GM18867 (cell line): ENCODE results near the gene SYPL2.
"Not testable (repeated sequence)": the region's sequence is repeated elsewhere in the genome, so short reads cannot be mapped to it uniquely, and the experiment has no call there.

ENCODE experiments used
- ATAC-seq: cut with Tn5 transposase; IDR thresholded peaks from one replicate; pipeline ENCODE4 v1.9.1; 2021; ENCODE audit warnings: mild to moderate bottlenecking, moderate library complexity; ENCODE audit not compliant: unreplicated experiment

Gene SYPL2

DNA sequence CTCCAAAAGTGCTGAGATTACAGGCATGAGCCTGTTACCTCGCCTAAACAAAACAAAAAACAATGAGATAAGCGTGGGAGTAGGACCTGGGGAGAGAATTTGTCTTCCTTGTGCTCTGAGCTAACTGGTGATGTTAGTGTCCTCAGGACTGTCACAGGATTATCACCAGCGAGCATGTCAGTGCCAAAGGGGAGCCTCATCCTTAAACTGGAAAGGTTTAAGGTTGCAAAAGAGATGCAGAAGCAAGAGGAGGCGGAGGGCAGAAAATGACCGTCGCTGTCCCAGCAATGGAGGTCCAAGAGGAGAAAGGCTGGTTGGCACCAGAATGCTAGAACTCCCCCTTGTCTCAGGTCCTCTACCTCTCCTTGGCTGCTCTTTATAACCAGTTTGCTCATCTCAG lies 3.9 kb downstream of the SYPL2 start:
- no peak for ATAC-seq

- no peak for ATAC-seq
These were observed 6.4 kb downstream of the SYPL2 start for GRCh38 chr1:109472779-109473178.

DNA sequence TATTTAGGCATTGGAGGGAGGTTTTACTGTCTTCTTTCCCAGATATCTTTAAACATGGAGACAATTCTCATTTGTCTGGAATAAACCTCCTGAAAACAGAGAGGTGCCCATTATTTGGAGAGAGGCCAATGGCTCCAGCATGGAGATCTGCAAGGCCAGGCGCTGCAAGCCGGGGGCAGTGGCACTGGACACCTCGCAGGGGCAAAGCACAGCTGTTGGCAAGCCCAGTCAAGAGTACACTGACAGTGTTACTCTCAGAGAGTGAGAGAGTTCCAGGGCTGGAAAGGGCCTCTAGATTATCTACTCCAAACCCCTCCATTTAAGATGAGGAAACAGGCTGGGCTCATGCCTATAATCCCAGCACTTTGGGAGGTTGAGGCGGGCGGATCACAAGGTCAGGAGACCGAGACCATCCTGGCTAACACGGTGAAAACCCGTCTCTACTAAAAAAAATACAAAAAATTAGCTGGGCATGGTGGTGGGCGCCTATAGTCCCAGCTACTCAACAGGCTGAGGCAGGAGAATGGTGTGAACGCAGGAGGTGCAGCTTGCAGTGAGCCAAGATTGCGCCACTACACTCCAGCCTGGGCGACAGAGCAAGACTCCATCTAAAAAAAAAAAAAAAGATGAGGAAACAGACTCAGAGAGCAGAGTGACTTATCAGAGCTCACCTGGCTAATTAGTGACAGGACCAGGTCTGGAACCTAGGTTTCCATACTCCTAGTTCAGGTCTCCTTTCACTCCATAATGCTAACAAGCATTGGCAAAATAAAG lies 7.1 kb downstream of the SYPL2 start:
- not testable (repeated sequence) for ATAC-seq

DNA sequence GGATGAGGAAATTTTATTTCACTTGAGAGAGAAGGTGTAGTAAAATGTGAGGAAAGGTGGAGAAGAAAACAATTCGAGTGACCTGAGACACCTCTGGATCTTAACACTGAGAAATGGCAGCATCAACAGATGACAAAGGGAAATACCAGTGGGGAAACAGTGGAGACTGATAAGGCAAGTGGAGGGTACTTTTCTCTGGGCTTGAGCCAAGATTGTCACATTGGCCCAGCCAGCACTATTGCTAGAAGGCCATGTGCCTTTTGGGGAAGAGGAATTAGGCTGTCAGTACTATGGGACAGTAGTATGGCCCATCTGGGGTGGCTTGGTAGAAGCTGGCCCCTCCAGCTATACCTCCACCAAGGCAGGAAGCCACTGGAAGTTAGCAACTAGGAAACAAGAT lies 8.4 kb downstream of the SYPL2 start:
- no peak for ATAC-seq

DNA sequence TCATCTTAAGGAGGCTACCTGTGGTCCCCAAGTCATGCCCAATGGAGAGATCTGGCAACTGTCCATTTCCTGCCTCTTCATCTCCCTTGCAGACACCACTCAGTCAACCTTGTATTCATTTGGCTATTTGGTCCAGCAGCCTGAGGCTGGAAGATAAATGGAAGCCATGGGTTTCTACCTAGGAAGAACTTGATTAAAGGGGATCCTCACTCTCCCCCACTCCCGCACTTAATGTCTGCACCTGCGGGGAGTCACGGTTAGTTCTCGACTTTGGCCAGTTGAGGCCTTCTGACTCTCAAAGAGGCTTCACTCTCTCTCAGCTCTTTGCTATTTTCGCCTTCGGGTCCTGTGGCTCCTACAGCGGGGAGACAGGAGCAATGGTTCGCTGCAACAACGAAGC lies 8.9 kb downstream of the SYPL2 start:
- ATAC-seq, result no peak

DNA sequence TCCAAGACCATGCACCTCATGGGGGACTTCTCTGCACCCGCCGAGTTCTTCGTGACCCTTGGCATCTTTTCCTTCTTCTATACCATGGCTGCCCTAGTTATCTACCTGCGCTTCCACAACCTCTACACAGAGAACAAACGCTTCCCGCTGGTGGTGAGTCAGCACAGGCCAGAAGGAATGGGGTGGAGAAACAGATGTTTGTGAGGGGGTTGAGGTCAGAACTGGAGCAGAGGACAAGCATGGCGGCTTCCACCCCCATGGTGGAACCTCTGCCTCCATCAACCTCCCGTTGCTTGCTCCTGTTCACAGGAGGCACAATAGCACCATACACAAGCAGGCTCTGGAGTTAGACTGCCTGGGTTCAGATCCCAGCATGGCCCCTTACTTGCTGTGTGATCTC lies 10.5 kb downstream of the SYPL2 start:
- no peak for ATAC-seq

DNA sequence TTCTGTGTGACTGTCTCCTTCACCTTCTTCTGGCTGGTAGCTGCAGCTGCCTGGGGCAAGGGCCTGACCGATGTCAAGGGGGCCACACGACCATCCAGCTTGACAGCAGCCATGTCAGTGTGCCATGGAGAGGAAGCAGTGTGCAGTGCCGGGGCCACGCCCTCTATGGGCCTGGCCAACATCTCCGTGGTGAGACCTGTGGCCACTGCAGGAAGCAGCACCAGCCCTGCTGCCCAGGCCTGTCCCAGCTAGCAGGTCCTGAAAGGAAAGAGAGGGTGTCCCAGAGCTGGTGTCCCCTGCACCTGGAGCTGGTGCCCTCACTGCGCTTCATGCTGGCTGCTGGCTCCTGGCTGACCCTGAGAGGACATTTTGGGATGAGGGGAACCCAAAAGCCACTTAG lies 11.5 kb downstream of the SYPL2 start:
- ATAC-seq, result no peak

DNA sequence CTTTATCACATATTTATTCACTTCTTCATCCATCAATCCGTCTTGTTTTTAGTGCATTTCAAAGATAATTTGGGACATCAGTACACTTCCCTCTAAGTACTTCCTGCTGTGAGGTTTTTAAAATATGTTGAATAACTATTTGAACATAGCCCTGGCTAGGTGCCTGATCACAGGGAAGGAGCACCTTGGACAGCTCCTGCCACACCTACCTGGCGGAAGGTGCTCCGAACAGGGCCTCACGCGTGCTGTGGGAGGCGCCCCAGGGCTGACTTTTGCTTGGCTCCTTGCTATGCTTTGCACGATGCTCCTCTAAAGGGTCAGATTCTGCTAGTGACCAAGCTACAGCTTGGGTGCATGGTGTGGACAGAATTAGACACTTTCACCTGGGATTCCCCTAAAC lies 12.5 kb downstream of the SYPL2 start:
- ATAC-seq, result no peak

- no peak for ATAC-seq
These were observed 13.0 kb downstream of the SYPL2 start for GRCh38 chr1:109479311-109479710.

GRCh38 chr1:109479901-109480300 lies 13.6 kb downstream of the SYPL2 start:
- no peak for ATAC-seq

GRCh38 chr1:109481646-109482045 lies 15.3 kb downstream of the SYPL2 start:
- no peak for ATAC-seq

DNA sequence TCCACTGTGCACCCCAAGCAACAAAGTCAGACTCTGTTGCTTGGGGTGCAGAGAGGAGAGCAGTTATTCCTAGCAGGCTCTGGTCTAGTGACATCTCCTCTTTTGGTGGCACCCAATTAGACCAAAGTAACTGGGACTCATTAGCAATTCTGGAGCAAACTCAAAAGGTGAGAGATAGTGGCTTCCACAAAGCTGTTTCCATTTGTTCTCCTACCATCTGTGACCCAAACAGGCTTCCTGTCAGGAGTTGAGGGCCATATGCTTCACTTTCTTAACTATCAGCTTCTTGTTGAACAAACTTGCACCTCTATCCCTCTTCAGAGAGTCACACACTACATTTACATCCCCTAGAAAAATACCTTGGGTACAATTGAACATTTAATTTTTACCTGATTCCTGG lies 15.9 kb downstream of the SYPL2 start:
- no peak for ATAC-seq

DNA sequence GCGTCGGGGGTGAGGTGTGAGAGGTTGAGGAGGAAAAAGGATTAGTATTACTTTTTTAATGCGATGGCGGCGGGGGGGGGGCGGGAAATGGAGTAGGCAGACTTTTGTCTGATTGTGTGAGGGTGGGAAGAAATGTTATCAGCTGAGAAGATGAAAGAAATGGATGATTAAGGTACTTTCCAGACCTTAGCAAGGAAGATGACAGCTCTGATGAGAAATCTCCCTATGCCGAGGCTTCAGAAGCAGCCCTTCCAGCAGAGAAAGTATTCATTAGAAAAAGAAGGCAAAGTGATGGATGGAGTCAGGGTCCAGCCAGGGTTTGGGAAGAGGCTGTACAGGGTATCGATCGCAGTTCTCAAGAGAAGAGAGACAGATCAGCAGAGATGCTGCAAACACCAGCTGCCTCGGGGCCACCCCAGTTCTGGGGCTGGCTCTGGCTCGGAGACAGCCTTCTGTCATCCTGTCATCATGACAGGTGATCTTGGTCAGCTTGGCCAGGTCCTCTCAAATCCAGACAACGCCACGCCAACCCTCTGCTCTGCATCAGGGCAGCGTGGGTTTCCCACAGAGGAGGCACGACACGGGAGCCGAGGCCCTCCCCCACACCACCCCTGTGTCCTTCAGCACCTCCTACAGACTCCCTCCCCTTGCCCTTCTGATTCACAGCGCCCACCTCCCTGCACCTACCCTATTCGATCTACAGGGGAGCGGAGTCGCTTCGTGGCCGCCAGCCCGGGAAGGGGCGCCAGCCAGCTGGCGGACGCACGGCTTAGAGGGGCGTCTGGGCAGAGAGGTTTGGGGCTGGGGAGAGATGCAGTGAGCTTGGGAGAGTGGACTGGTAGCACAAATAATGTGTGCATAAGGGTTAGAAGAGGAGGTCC lies 16.7 kb downstream of the SYPL2 start:
- peak; percentile 14 for ATAC-seq

DNA sequence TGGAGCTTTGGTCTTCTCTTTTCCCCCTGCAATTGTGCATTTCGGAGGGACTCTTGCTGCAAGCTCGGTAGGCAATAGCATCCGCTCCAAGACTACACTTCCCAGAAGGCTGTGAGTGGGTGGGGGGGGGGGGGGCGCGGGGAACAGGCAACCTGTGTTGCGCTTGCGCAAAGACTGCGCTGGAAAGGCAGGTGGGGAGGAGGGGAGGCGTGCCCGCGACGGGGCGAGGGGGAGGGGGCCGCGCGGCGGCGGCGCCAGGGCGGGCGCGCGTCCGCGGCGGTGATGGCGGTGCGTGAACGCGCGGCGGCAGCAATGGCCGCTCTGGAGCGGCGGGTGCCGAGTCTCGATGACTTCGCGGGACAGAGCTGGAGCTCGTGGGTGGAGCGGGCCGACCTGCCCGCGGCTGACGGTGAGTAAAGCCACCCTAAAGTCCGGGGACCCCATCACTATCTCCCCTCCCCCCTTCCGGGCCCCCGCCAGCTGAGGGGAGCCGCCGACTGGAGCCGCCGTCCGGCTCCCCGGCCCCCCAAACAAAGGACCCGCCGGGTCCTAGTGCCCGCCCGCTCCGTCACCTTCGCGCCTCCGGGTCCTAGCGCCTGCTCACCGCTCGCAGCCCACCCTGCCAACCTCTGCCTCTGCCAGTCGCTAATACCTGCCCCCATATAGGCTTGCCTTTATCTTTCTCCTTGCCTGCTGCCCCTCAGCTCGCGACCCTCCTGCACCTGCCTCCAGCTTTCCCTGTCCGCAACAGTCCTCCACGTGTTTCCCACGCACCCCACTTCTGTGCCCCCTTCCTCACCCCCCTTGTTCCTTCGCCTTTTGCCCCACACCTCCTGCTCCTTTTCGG lies 17.5 kb downstream of the SYPL2 start, which contains the start of gene ATXN7L2:
Gene ATXN7L2 (plus strand): TSS at position 234 of the 847 bp plus-strand sequence. CDS start 49 bp downstream, at position 283.
- peak; percentile 82 for ATAC-seq

GRCh38 chr1:109484519-109484975 lies 18.2 kb downstream of the SYPL2 start:
- no peak for ATAC-seq

GRCh38 chr1:109485001-109485400 lies 18.7 kb downstream of the SYPL2 start:
- ATAC-seq, result no peak

DNA sequence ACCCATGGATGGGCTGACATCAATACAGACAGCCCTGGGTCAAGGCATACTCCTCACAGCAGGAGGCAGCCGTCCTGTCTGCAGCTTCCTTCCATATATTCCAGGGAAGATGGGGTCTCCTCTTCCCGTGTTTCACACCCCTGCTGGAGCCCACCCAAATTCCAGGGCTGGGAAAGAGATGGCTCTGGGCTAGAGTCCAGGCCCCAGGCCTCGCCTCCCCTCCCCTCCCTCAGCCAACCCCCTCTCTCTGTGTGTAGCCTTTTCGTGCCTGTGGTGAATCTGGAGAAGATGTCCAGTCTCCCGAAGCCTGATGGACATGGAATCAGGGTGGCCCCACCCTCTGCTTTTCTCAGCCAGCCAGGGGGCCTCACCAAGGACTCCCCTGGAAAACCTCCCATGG lies 20.9 kb downstream of the SYPL2 start:
- ATAC-seq, result no peak

DNA sequence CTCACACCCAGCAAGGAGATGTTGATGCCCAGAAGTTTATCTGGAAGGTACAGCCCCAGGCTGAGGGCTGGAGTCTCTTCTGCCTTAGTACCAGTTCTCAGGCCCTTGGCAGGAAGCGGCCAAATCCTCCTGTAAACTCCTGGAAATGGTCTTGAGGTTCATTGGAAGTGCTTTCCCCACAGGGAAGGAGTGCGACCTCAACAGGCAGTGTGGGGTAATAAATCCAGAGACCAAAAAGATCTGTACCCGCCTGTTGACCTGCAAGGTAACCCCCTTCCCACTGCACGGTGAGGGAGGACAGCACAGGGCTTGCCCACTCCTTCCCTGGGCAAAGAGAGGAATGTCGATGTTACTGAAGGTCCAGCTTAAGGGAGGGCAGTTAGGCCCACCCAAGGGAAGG lies 21.9 kb downstream of the SYPL2 start:
- no peak for ATAC-seq

DNA sequence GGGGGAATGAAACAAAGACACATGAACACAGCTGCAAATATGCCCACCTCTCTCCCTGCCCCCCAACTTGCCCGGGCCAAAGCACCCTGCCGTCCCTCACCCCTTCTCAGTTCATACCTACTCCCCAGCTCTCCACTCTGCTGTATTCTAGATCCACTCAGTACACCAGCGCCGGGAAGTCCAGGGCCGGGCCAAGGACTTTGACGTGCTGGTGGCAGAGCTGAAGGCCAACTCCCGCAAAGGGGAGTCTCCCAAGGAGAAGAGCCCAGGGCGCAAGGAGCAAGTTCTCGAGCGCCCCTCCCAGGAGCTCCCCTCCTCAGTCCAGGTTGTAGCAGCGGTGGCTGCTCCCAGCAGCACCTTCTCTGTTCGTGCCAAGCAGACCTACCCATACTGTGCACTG lies 22.4 kb downstream of the SYPL2 start:
- ATAC-seq, result no peak

- ATAC-seq, result peak; percentile 32
These were observed 23.9 kb downstream of the SYPL2 start for GRCh38 chr1:109490029-109490933.
